NCI-H82 treated with DMSO at 0.1 percent for 48 hours (cell line): ENCODE data around the gene CEP112.

Experiments
- DNase-seq: peaks from one replicate; lab custom pipeline; 2025; ENCODE audit not compliant: unreplicated experiment; lab: John Stamatoyannopoulos, UW

CEP112 gene

GRCh38 chr17:65895969-65896368 is 296.0 kb downstream of the CEP112 start:
- DNase-seq: no peak

DNA sequence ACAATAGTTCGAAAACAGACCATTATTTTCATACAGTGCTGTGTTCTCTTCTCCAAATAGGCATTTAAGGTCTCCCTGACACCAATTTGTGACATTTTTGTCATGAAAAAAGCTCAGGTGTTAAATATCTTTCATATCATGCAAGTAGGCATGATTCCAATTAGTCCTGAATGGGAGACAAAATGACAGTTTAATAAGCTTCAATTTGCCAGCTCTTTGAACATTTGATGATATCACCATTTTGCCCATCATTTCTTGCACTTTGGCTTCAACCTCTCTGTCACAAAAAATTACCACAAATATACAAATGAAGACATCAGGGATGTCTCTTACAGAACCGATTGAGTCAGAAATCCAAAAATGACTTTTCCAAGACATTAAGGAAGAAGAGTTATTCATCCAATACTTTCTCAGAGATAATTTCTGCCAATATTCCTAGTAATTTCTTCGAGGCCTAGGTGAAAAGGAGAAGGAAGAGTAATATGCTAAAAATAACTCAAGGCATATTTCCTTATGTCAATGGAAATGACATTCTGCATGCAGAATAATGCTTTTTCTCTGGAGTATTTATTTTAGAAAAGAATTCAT is 298.1 kb downstream of the CEP112 start:
- DNase-seq: no peak

DNA sequence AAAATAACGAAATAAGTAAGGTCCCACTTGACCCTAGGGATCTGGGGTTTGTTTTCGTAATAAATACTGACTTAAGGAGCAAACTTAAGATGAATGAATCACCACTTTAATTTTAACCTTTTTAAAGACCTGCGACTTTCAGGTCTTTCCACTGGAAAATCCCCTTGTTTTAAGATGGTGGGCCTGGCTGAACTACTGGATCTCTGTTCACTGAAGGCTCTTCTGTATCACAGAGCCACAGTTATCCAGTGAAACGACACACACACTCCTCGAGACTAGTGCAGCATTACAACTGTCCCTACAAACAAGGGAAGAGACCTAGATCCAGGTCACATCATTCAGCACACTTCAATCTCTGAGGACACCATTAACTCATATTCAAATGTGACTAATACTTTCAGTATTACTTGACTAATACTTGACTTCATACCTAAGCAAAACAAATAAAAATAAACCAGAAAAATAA is 299.0 kb downstream of the CEP112 start:
- DNase-seq: no peak

- DNase-seq: no peak
These were observed 300.6 kb downstream of the CEP112 start for GRCh38 chr17:65891231-65891735.

- DNase-seq: no peak
These were observed 303.3 kb downstream of the CEP112 start for GRCh38 chr17:65888649-65889048.

- DNase-seq: no peak
These were observed 305.4 kb downstream of the CEP112 start for GRCh38 chr17:65886315-65887245.

DNA sequence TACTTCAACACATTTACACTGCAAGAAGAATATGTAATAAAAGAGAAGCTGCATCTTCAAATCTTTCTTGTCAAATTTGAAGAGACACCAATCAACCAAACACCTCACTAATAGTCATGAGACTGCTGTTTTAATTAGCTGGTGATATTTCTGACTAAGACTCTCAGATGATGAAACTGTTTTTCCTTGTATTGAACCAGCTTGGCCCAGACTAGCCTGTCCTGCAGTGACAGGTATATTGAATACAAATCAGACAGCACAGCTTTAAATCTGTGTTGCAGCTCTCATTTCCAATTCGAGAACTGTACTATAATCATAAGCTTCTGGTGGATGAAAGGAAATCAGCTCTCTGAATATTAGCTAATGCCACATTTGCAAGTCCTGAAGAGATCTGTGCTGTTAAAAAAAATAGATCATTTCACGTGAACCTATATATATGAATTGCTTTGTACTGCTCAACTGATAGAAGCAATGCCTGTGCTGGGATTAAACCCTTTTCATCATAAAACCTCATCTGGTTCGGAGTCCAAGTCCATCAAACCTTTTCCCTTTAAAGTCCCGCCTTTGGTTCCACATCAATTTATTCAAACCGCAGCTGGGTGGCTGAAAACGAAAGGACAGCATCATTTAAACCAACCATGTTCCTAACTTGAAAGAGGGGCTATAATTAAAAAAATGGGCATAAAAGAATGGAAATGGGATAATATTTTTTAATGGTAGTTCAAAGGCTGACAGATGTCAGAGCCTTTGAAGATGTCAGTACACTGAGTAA is 306.2 kb downstream of the CEP112 start:
- DNase-seq: no peak

DNA sequence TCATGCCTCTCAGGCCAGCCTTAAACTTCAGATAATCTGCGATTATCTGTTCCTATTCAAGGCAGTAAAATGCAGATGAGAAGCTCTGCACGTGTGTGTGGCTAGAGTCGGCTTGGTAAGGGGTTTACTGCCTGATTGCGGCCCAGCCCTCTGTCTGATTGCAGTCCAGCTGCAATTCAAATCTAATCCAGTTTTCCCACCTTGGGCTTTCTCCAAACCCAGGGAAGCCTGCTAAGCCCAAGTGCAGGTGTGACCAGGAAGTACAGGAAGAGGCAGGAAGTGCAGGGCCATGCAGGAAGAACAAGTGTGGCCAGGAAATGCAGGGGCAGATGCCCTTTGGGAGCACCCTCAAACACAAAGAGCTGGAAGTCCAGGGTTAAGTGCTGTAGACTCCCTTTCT is 314.9 kb downstream of the CEP112 start:
- DNase-seq: no peak

- no peak for DNase-seq
These were observed 323.1 kb downstream of the CEP112 start for GRCh38 chr17:65868881-65869280.

DNA sequence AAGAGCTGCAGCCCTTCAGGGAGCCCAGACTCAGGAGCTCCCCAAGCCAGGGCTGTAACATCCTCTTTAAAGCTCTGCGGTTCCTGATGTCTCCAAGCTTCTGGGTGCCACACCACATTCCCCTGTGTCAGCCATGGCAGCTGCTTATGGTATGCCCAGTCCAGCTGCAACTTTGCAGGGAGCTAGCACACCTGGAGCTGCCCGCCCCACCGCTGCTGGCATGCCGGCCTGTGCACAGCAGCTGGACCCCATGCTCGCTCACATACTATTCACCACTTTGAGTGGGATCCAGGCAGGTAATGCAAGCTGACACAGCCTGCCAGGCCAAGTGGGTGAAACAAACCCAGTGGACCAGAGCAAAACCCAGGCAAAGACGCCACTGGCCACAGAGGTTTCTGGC is 324.9 kb downstream of the CEP112 start:
- no peak for DNase-seq

- no peak for DNase-seq
These were observed 326.1 kb downstream of the CEP112 start for GRCh38 chr17:65865715-65866425.

- DNase-seq: no peak
These were observed 327.5 kb downstream of the CEP112 start for GRCh38 chr17:65864394-65864793.

DNA sequence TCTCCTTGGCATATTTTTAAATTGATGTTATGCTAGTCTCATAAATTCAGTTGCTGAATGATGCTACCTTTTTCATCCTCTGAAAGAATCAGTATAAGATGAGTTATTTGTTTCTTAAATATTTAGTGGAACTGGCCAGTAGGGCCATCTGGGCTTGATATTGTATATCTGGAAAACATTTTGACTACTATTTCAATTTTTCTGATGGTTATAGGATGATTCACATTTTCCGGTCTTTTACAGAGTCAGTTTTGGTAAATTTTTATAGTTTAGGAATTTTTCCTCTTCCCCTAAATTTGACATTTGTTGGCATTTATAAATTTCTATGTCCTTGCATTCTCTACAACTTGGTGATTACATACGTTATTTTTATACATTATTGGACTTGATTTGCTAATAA is 334.2 kb downstream of the CEP112 start:
- no peak for DNase-seq

DNA sequence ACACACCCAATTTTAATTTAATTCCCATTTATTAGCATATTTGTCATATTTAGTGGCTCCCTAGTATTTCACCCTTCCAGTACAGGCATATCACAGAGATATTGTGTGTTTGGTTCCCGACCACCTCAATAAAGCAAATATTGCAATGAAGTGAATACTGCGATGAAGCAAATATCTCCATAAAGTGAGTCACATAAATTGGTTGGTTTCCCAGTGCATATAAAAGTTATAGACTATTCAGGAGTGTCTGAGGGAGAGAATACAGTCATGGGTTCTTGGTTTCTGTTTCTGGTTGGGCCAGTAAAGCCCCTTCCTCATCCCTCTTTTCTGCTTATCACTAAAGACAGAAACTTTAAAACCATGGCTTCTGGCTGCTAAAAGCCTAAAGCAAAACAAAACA is 335.1 kb downstream of the CEP112 start:
- DNase-seq: no peak

- no peak for DNase-seq
These were observed 336.3 kb downstream of the CEP112 start for GRCh38 chr17:65855675-65856074.

DNA sequence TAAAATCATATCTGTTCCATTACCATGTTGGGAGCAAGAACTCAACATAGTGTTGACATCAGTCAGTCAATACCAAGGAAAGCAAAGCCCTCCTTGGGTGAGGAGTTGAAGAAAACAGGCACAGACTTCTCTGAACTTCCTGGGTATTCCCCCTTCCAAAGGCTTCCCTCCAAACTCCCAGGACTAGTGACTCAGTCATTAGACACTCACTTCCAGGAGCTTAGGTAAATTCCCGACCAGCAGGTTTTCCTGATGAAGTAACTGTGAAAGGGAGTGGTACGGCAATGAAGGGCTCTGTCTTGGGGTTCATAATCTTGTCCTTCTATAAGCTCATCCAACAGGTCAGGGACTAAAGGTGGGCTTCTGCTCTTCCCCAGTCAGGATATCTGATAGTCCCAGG is 336.7 kb downstream of the CEP112 start:
- DNase-seq: no peak

DNA sequence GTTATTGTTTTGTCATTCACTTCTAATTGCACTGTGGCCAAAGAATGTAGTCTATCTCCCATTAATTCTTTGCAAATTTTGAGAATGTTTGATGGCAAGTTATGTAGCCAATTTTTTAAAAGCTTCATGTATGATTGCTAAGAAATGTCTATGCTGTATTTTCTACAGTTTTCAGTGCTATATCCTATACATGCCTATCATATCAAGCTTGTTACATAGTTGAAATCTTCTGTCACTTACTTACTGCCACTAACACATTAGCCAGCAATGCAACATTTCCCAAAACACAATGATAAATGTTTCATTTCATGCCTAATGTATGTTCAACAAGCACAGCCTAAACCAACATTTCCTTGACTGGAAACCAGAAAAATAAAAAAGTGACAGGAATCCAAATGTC is 338.1 kb downstream of the CEP112 start:
- no peak for DNase-seq

GRCh38 chr17:65852911-65853310 is 339.0 kb downstream of the CEP112 start:
- DNase-seq: no peak

- DNase-seq: no peak
These were observed 339.8 kb downstream of the CEP112 start for GRCh38 chr17:65851965-65852736.

- no peak for DNase-seq
These were observed 341.4 kb downstream of the CEP112 start for GRCh38 chr17:65850486-65850885.
